ENCODE measurements around the gene CARM1. TPM values are rescaled to one million over a fixed set of nuclear protein-coding genes. Genes with fewer than 3 reads are reported as not detected.

Gene CARM1
- total and polyA plus RNA-seq, 2 of the 13 experiments (the other 11 are each of a cell fraction or from before 2014, with no cell fraction given): 27.6 to 55.8 TPM

DNA sequence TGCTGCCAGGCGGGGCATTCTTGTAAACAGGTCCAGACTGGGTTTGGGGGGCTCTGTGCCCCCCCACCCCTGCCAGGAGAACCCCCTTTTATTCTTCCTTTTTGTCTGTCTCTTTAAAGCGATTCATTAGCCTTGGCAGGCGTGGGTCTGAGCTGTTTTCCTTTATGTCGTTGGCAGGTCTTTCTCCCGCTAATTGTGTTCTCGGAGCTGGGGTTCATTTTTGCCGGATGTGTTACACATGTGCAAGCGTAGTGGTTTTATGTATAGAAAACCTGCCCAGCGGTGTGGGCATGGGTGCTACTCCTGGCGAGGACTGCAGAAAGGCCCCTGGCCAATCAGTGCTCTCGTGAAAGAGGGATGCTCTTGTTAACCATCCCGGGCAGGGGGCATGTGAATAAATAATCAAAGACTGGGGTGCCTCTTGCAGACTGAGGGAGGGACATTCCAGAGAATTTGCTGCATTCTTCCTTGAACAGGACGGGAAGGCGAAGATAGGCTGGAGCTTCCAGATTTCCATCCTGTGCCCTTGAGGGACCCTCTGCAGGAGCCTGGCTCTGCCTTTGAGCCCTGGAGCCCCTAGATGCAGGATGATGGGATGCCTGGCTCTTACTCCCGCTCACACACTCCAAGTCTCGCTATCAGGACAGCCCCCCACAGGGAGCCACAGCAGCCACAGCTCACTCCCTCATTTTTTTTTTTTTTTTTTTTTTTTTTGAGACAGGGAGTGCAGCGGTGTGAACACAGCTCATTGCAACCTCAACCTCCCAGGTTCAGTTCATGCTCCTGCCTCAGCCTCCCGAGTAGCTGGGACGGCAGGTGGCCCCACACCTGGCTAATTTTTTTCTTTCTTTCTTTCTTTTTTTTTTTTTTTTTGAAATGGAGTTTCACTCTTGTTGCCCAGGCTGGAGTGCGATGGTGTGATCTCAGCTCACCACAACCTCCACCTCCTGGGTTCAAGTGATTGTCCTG, 14.1 kb downstream of the CARM1 start:
- DNase-seq (ENCODE audit: low spot score): no peak
- H3K27me3 ChIP-seq (ENCODE audit: control insufficient read depth in 1 of 2, insufficient read depth in 2 of 2, low read length in 2 of 2): no peaks in the 10 kb centered on the region
- H3K36me3 ChIP-seq (replicated peaks in 1 of 2; ENCODE audit: control insufficient read depth in 1 of 2, insufficient read depth in 2 of 2, low read length in 2 of 2): peaks cover 2 to 4% of the 10 kb centered on the region in 2 experiments; a peak in 3 of 5 replicates
- H3K79me2 ChIP-seq (ENCODE audit: insufficient read depth, low read length): peaks cover 43% of the 10 kb centered on the region
- no peak for TF ChIP-seq ZNF143 (CRISPR knock-in tag; IDR thresholded peaks at IDR 0.05)
- no peak for TF ChIP-seq SMAD3 (CRISPR knock-in tag; IDR thresholded peaks at IDR 0.05)
- no peak for TF ChIP-seq SP1 (IDR thresholded peaks at IDR 0.05)
- no peak for TF ChIP-seq SP1 (CRISPR knock-in tag; IDR thresholded peaks at IDR 0.05)
- no peak for TF ChIP-seq ZFP1 (CRISPR knock-in tag; IDR thresholded peaks at IDR 0.05)
- no peak for TF ChIP-seq ETV5 (CRISPR knock-in tag; IDR thresholded peaks at IDR 0.05; ENCODE audit: borderline replicate concordance)
- no peaks in the 10 kb centered on the region for H3K9me3 ChIP-seq (ENCODE audit: low read length)
- CTCF ChIA-PET (ENCODE audit: low intra/inter-chr PET ratio, low total read pairs): no interaction called here
- POLR2A ChIA-PET: no interaction called here
- no peak overlapping the region for H3K27ac ChIP-seq (ENCODE audit: extremely low read length, insufficient read depth, low read length)
- in situ Hi-C loops (cut with HindIII; ENCODE audit: extremely low pct_ligation_motif_present, low pct_unique_long_range_greater_than_20kb): no loop called here
- WGBS (ENCODE audit: low lambda C conversion rate): 99% methylated on average over 18 of the region's 20 CpGs
- H3K9ac ChIP-seq (ENCODE audit: insufficient read depth, low read depth, low read length): no peak overlapping the region
- no TSS peak for BruUV-seq (replicated peaks)
- peaks cover 17% of the 10 kb centered on the region for H3K4me1 ChIP-seq (ENCODE audit: insufficient read depth, low read length)
- H3K4me2 ChIP-seq (ENCODE audit: low read depth, low read length): no peak overlapping the region
- no peak overlapping the region for H2AFZ ChIP-seq (ENCODE audit: low read length)
- ATAC-seq: no peak
- no peak overlapping the region for H3K4me3 ChIP-seq (replicated peaks in 1 of 3; ENCODE audit: insufficient read depth in 1 of 3, low read depth in 2 of 3, low read length in 3 of 3)
- intact Hi-C loops (cut with micrococcal nuclease; ENCODE audit: unreplicated experiment): no loop called here
- peaks cover 5% of the 10 kb centered on the region; the same call in 1 of the 2 replicates for H4K20me1 ChIP-seq (ENCODE audit: insufficient read depth, low read length)
- no peak for FAIRE-seq

DNA sequence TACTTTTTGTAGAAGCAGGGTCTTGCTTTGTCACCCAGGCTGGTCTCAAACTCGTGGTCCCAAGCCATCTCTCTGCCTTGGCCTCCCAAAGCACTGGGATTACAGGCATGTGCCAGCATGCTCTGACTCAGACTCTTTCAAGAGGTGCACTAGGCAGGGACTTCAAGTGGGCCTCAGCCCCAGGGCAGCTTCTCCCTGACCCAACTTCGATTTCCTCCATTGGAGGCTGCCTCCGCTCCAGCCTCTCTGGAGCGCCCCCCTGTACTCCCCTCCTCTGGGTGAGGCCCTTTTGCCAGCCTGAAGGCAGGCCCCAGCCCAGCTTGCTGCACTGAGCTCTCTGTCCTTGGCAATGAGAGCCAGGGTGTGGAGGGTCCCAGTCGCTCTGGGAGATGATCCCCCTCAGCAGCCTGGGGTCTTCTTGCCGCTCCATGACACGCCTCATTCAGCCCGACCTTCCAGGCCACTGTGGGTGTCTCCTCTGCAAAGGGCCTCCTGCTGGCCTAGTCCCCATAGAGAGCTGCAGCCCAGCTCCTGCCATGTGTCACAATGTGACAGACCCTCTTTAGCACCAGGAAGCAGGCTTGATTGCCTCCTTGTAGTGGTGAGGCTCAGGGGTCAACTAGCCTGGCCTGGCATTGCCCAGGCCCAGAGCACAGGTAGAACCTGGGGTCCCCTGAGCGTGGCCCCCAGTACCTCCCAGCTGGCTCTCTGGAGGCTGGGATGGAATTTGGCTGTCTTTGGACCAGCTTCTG, 16.4 kb downstream of the CARM1 start:
- peaks cover 32% of the 10 kb centered on the region for H3K79me2 ChIP-seq (ENCODE audit: insufficient read depth, low read length)
- ATAC-seq (no peak; the same call in 1 of the 3 replicates), DNase-seq (ENCODE audit: low spot score) (no peak), FAIRE-seq (no peak)
- H2AFZ ChIP-seq (ENCODE audit: low read length): no peak overlapping the region
- CTCF ChIA-PET (ENCODE audit: low intra/inter-chr PET ratio, low total read pairs): no interaction called here
- TF ChIP-seq TBP (CRISPR knock-in tag; IDR thresholded peaks at IDR 0.05): no peak
- TF ChIP-seq, protein P1, sequence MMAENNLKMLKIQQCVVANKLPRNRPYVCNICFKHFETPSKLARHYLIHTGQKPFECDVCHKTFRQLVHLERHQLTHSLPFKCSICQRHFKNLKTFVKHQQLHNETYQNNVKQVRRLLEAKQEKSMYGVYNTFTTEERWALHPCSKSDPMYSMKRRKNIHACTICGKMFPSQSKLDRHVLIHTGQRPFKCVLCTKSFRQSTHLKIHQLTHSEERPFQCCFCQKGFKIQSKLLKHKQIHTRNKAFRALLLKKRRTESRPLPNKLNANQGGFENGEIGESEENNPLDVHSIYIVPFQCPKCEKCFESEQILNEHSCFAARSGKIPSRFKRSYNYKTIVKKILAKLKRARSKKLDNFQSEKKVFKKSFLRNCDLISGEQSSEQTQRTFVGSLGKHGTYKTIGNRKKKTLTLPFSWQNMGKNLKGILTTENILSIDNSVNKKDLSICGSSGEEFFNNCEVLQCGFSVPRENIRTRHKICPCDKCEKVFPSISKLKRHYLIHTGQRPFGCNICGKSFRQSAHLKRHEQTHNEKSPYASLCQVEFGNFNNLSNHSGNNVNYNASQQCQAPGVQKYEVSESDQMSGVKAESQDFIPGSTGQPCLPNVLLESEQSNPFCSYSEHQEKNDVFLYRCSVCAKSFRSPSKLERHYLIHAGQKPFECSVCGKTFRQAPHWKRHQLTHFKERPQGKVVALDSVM (CRISPR knock-in tag; IDR thresholded peaks at IDR 0.05): peak; percentile 21; the same call in 1 of the 2 replicates
- H3K27me3 ChIP-seq (ENCODE audit: control insufficient read depth in 1 of 2, insufficient read depth in 2 of 2, low read length in 2 of 2): no peaks in the 10 kb centered on the region
- H3K9ac ChIP-seq (ENCODE audit: insufficient read depth, low read depth, low read length): no peak overlapping the region
- in situ Hi-C loops (cut with HindIII; ENCODE audit: extremely low pct_ligation_motif_present, low pct_unique_long_range_greater_than_20kb) (no loop called here), intact Hi-C loops (cut with micrococcal nuclease; ENCODE audit: unreplicated experiment) (no loop called here)
- no peaks in the 10 kb centered on the region for H3K4me1 ChIP-seq (ENCODE audit: insufficient read depth, low read length)
- H3K36me3 ChIP-seq (replicated peaks in 1 of 2; ENCODE audit: control insufficient read depth in 1 of 2, insufficient read depth in 2 of 2, low read length in 2 of 2): peaks cover under 1 to 9% of the 10 kb centered on the region in 2 experiments; a peak in 3 of 5 replicates
- POLR2A ChIA-PET: interaction anchor here (0.9 to 1.6 kb wide), 2 partner anchors 8 to 15 kb away, joined by 4 to 5 read pairs; no protein-coding TSS in a partner anchor
- no peak overlapping the region for H3K4me3 ChIP-seq (replicated peaks in 1 of 3; ENCODE audit: insufficient read depth in 1 of 3, low read depth in 2 of 3, low read length in 3 of 3)
- no TSS peak for BruUV-seq (replicated peaks)
- peaks cover 5% of the 10 kb centered on the region for H4K20me1 ChIP-seq (ENCODE audit: insufficient read depth, low read length)
- H3K4me2 ChIP-seq (ENCODE audit: low read depth, low read length): no peak overlapping the region
- H3K9me3 ChIP-seq (ENCODE audit: low read length): no peaks in the 10 kb centered on the region
- WGBS (ENCODE audit: low lambda C conversion rate): 96% methylated on average over 8 of the region's 9 CpGs
- H3K27ac ChIP-seq (ENCODE audit: extremely low read length, insufficient read depth, low read length): no peak overlapping the region
